ENCODE results near the gene DNA2.

DNA sequence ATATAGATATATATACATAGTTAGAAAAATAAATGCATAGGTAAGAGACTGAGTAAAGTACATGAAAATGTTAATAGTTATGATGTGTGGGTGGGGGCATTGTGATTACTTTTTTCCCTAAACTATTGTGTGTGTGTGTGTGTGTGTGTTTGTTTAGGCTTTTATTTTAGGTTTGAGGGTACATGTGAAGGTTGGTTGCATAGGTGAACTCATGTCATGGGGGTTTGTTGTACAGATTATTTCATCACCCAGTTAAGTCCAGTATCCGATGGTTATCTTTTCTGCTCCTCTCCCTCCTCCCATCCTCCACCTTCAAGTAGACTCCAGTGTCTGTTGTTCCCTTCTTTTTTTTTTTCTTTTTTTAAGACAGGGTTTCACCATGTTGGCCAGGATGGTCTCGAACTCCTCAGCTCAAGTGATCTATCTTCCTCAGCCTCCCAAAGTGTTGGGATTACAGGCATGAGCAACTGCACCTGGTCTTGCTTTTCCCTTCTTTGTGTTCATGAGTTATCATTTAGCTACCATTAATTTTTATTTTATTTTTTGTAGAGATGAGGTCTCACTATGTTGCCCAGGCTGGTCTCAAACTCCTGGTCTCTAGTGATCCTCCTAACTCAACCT, 62.8 kb downstream of the DNA2 start:
- TF ChIP-seq, protein P1, sequence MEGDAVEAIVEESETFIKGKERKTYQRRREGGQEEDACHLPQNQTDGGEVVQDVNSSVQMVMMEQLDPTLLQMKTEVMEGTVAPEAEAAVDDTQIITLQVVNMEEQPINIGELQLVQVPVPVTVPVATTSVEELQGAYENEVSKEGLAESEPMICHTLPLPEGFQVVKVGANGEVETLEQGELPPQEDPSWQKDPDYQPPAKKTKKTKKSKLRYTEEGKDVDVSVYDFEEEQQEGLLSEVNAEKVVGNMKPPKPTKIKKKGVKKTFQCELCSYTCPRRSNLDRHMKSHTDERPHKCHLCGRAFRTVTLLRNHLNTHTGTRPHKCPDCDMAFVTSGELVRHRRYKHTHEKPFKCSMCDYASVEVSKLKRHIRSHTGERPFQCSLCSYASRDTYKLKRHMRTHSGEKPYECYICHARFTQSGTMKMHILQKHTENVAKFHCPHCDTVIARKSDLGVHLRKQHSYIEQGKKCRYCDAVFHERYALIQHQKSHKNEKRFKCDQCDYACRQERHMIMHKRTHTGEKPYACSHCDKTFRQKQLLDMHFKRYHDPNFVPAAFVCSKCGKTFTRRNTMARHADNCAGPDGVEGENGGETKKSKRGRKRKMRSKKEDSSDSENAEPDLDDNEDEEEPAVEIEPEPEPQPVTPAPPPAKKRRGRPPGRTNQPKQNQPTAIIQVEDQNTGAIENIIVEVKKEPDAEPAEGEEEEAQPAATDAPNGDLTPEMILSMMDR (IDR thresholded peaks at IDR 0.05; ENCODE audit: insufficient read depth, low read depth, low read length) = no peak
- no peak for TF ChIP-seq EZH2 (IDR thresholded peaks at IDR 0.05; ENCODE audit: insufficient read depth, low read length)
